ENCODE data around the gene SLC9A9.

SLC9A9 gene

GRCh38 chr3:143770391-143770790 lies 77.9 kb downstream of the SLC9A9 start:
- no peak for TF ChIP-seq CTCF (IDR thresholded peaks at IDR 0.05; ENCODE audit: low read depth, low read length, missing control alignments)
- no peak overlapping the region for H3K4me3 ChIP-seq (ENCODE audit: low read depth, low read length)
- no peak for DNase-seq (ENCODE audit: low read depth)

- DNase-seq (ENCODE audit: low read depth): no peak
- no peak overlapping the region for H3K4me3 ChIP-seq (ENCODE audit: low read depth, low read length)
- no peak for TF ChIP-seq CTCF (IDR thresholded peaks at IDR 0.05; ENCODE audit: low read depth, low read length, missing control alignments)
Observed at GRCh38 chr3:143769616-143770015, 78.7 kb downstream of the SLC9A9 start.

GRCh38 chr3:143764840-143765239 lies 83.4 kb downstream of the SLC9A9 start:
- DNase-seq (ENCODE audit: low read depth): no peak
- H3K4me3 ChIP-seq (ENCODE audit: low read depth, low read length): no peak overlapping the region
- no peak for TF ChIP-seq CTCF (IDR thresholded peaks at IDR 0.05; ENCODE audit: low read depth, low read length, missing control alignments)

GRCh38 chr3:143763564-143764162 lies 84.6 kb downstream of the SLC9A9 start:
- DNase-seq (ENCODE audit: low read depth): no peak
- H3K4me3 ChIP-seq (ENCODE audit: low read depth, low read length): no peak overlapping the region
- no peak for TF ChIP-seq CTCF (IDR thresholded peaks at IDR 0.05; ENCODE audit: low read depth, low read length, missing control alignments)

GRCh38 chr3:143757691-143758090 lies 90.6 kb downstream of the SLC9A9 start:
- no peak overlapping the region for H3K4me3 ChIP-seq (ENCODE audit: low read depth, low read length)
- no peak for DNase-seq (ENCODE audit: low read depth)
- no peak for TF ChIP-seq CTCF (IDR thresholded peaks at IDR 0.05; ENCODE audit: low read depth, low read length, missing control alignments)

- no peak overlapping the region for H3K4me3 ChIP-seq (ENCODE audit: low read depth, low read length)
- DNase-seq (ENCODE audit: low read depth): no peak
- TF ChIP-seq CTCF (IDR thresholded peaks at IDR 0.05; ENCODE audit: low read depth, low read length, missing control alignments): no peak
Observed at GRCh38 chr3:143755978-143756377, 92.3 kb downstream of the SLC9A9 start.

GRCh38 chr3:143754090-143754489 lies 94.2 kb downstream of the SLC9A9 start:
- DNase-seq (ENCODE audit: low read depth): no peak
- H3K4me3 ChIP-seq (ENCODE audit: low read depth, low read length): no peak overlapping the region
- no peak for TF ChIP-seq CTCF (IDR thresholded peaks at IDR 0.05; ENCODE audit: low read depth, low read length, missing control alignments)
